Measurements from ENCODE around the gene ARID1B. TPM values are rescaled to one million over a fixed set of nuclear protein-coding genes. Genes with fewer than 3 reads are reported as not detected.

ARID1B gene
- total and polyA plus RNA-seq, 4 donors = 7.0 to 49.0 (median 24.2) TPM

DNA sequence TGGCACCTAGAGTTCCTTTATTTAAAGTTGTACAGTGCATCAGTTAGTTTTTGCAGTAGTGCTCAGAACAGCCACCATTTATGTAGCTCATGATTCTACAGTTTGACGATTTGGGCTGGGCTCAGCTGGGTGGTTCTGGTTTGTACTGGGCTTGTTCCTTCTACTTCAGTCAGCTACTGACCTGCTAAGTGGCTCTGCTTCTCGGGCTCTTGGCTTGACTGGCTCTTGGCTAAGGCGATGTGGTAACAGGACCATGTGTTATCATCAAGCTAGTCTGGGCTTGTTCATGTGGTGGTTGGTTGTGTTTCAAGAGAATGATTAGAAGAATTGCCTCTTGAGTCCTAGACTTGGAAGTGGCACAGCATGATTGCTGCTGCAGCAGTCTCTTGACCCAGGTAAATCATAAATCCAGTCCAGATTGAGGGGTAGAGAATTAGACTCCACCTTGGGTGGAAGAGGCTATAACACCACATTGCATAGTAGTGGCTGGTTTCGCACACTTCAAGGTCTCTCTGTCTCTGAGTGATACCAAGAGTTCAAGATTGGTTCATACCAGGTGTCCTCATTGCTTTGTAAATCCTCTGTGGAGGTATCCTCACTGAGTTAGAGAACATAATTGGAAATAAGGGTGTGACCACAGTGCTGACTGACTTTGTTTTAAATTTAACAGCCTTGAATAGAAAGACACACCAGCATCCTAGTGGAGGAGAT is 253.0 kb downstream of the ARID1B start:
- H3K27ac ChIP-seq (ENCODE audit: low read depth in 1 of 2, low read length in 2 of 2) = no peak overlapping the region
- WGBS = 98% methylated on average over 4 of the region's 4 CpGs

More for the DNA sequence above, 253.0 kb downstream of the ARID1B start:
- H3K4me3 ChIP-seq (ENCODE audit: low read depth in 1 of 3, low read length in 3 of 3) = no peak overlapping the region
- no peak overlapping the region for H3K9ac ChIP-seq (ENCODE audit: low read depth in 1 of 2, low read length in 2 of 2)
- H3K27me3 ChIP-seq (ENCODE audit: control insufficient read depth in 4 of 4, insufficient read depth in 4 of 4, low read length in 3 of 4) = no peaks in the 10 kb centered on the region
- DNase-seq (ENCODE audit: low spot score) = no peak
- no peaks in the 10 kb centered on the region for H3K36me3 ChIP-seq (ENCODE audit: control insufficient read depth in 4 of 4, insufficient read depth in 3 of 4, low read depth in 1 of 4, low read length in 3 of 4)
- TF ChIP-seq EGR1 (IDR thresholded peaks at IDR 0.05; ENCODE audit: low read depth in 2 of 2) = no peak
- no peak for TF ChIP-seq HNF4A (conservative IDR thresholded peaks at IDR 0.05)
- TF ChIP-seq ZBTB33 (IDR thresholded peaks at IDR 0.05) = no peak
- no peak for TF ChIP-seq HNF4G (IDR thresholded peaks at IDR 0.05)
- TF ChIP-seq, protein P1, sequence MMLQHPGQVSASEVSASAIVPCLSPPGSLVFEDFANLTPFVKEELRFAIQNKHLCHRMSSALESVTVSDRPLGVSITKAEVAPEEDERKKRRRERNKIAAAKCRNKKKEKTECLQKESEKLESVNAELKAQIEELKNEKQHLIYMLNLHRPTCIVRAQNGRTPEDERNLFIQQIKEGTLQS (IDR thresholded peaks at IDR 0.05) = no peak
- no peak for TF ChIP-seq CTCF (IDR thresholded peaks at IDR 0.05; ENCODE audit: low read depth, low read length, missing input control)
- no peak for TF ChIP-seq MAX (IDR thresholded peaks at IDR 0.05)
- TF ChIP-seq RXRA (IDR thresholded peaks at IDR 0.05) = no peak
- no peak for TF ChIP-seq SP1 (IDR thresholded peaks at IDR 0.05)
- no peak for TF ChIP-seq TAF1 (conservative IDR thresholded peaks at IDR 0.05)
- TF ChIP-seq RAD21 (IDR thresholded peaks at IDR 0.05) = no peak
- TF ChIP-seq NR2F2 (IDR thresholded peaks at IDR 0.05) = no peak
- TF ChIP-seq, protein P2, sequence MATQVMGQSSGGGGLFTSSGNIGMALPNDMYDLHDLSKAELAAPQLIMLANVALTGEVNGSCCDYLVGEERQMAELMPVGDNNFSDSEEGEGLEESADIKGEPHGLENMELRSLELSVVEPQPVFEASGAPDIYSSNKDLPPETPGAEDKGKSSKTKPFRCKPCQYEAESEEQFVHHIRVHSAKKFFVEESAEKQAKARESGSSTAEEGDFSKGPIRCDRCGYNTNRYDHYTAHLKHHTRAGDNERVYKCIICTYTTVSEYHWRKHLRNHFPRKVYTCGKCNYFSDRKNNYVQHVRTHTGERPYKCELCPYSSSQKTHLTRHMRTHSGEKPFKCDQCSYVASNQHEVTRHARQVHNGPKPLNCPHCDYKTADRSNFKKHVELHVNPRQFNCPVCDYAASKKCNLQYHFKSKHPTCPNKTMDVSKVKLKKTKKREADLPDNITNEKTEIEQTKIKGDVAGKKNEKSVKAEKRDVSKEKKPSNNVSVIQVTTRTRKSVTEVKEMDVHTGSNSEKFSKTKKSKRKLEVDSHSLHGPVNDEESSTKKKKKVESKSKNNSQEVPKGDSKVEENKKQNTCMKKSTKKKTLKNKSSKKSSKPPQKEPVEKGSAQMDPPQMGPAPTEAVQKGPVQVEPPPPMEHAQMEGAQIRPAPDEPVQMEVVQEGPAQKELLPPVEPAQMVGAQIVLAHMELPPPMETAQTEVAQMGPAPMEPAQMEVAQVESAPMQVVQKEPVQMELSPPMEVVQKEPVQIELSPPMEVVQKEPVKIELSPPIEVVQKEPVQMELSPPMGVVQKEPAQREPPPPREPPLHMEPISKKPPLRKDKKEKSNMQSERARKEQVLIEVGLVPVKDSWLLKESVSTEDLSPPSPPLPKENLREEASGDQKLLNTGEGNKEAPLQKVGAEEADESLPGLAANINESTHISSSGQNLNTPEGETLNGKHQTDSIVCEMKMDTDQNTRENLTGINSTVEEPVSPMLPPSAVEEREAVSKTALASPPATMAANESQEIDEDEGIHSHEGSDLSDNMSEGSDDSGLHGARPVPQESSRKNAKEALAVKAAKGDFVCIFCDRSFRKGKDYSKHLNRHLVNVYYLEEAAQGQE (IDR thresholded peaks at IDR 0.05) = no peak
- TF ChIP-seq GABPA (IDR thresholded peaks at IDR 0.05 in 1 of 2, conservative IDR thresholded peaks at IDR 0.05 in 1 of 2) = no peak
- TF ChIP-seq JUND (IDR thresholded peaks at IDR 0.05) = no peak
- TF ChIP-seq YY1 (IDR thresholded peaks at IDR 0.05) = no peak
- peaks cover 0 to 1% (median 0%) of the 10 kb centered on the region in 4 donors for H3K9me3 ChIP-seq (ENCODE audit: control insufficient read depth in 4 of 4, low read length in 3 of 4)
- H3K4me1 ChIP-seq (ENCODE audit: control insufficient read depth in 4 of 4, insufficient read depth in 4 of 4, low read length in 3 of 4) = peaks cover 1 to 23% (median 8%) of the 10 kb centered on the region in 4 donors

All from liver (tissue), 9 donors.